Astrocyte (in vitro differentiated cells and primary cell): Measurements from ENCODE around the gene EGFL7. TPM values are rescaled to one million over a fixed set of nuclear protein-coding genes. Genes with fewer than 3 reads are reported as not detected.

Source experiments
- DNase-seq: peaks from one replicate; pipeline ENCODE4 v3.0.0-alpha.2; 2010; ENCODE audit warnings: low read depth
- FAIRE-seq: peaks from 2 replicates; lab custom pipeline; 2011; peaks lifted over from hg19 to GRCh38; lab: Jason Lieb, UNC
- H2AFZ ChIP-seq: 2 replicates; pipeline ENCODE4 v1.6.0; 2012; ENCODE audit warnings: low read depth, low read length, inconsistent platforms
- H3K27ac ChIP-seq: 2 replicates; pipeline ENCODE4 v1.5.1; 2011; ENCODE audit warnings: low read depth, low read length, inconsistent platforms
- H3K27me3 ChIP-seq: 2 replicates; pipeline ENCODE4 v1.6.0; 2011; ENCODE audit warnings: low read length, inconsistent platforms; ENCODE audit not compliant: insufficient read depth
- H3K36me3 ChIP-seq: 2 replicates; pipeline ENCODE4 v1.5.1; 2011; ENCODE audit warnings: low read length, inconsistent platforms; ENCODE audit not compliant: insufficient read depth
- H3K4me1 ChIP-seq: 2 replicates; pipeline ENCODE4 v1.5.1; 2011; ENCODE audit warnings: low read length, inconsistent platforms; ENCODE audit not compliant: insufficient read depth
- H3K4me2 ChIP-seq: 2 replicates; pipeline ENCODE4 v1.6.0; 2012; ENCODE audit warnings: low read length, inconsistent platforms
- H3K4me3 ChIP-seq: 2 replicates; pipeline ENCODE4 v1.5.1; 2011; ENCODE audit warnings: low read depth, mild to moderate bottlenecking, low read length, inconsistent platforms; ENCODE audit not compliant: insufficient read depth
- H3K79me2 ChIP-seq: 2 replicates; pipeline ENCODE4 v1.6.0; 2012; ENCODE audit warnings: mild to moderate bottlenecking, low read length, inconsistent platforms; ENCODE audit not compliant: insufficient read depth
- H3K9ac ChIP-seq: 2 replicates; pipeline ENCODE4 v1.6.0; 2012; ENCODE audit warnings: mild to moderate bottlenecking, low read length, inconsistent platforms
- H3K9me3 ChIP-seq: 2 replicates; pipeline ENCODE4 v1.5.1; 2012; ENCODE audit warnings: low read depth, mild to moderate bottlenecking, low read length, inconsistent platforms; ENCODE audit not compliant: insufficient read depth
- H4K20me1 ChIP-seq: 2 replicates; pipeline ENCODE4 v1.6.0; 2012; ENCODE audit warnings: low read length, inconsistent platforms; ENCODE audit not compliant: insufficient read depth
- H3K27ac Mint-ChIP-seq: one replicate; pipeline ENCODE4 v1.8.0; 2021; ENCODE audit warnings: mild to moderate bottlenecking, mixed read lengths; ENCODE audit not compliant: unreplicated experiment
- H3K27me3 Mint-ChIP-seq: one replicate; pipeline ENCODE4 v1.8.0; 2021; ENCODE audit warnings: low read depth, mixed read lengths; ENCODE audit not compliant: unreplicated experiment
- H3K36me3 Mint-ChIP-seq: one replicate; pipeline ENCODE4 v1.8.0; 2021; ENCODE audit warnings: low read depth, mixed read lengths; ENCODE audit not compliant: unreplicated experiment
- H3K4me1 Mint-ChIP-seq: one replicate; pipeline ENCODE4 v1.8.0; 2021; ENCODE audit warnings: low read depth, mixed read lengths; ENCODE audit not compliant: unreplicated experiment
- H3K4me3 Mint-ChIP-seq: one replicate; pipeline ENCODE4 v1.8.0; 2021; ENCODE audit warnings: mild to moderate bottlenecking, moderate library complexity, mixed read lengths; ENCODE audit not compliant: unreplicated experiment
- H3K9me3 Mint-ChIP-seq: one replicate; pipeline ENCODE4 v1.8.0; 2021; ENCODE audit warnings: mild to moderate bottlenecking, mixed read lengths; ENCODE audit not compliant: unreplicated experiment
- CTCF ChIP-seq: IDR thresholded peaks from 2 replicates; pipeline ENCODE4 v1.5.1; 2011; ENCODE audit warnings: low read depth, mild to moderate bottlenecking, inconsistent platforms, low read length, moderate library complexity; ENCODE audit not compliant: insufficient read depth
- EZH2 ChIP-seq: IDR thresholded peaks from 2 replicates; pipeline ENCODE4 v1.6.1; 2012; ENCODE audit warnings: mild to moderate bottlenecking, low read length, inconsistent platforms; ENCODE audit not compliant: insufficient read depth
- total RNA-seq: library from RNA; stranded (reverse); gene quantifications from 2 replicates; pipeline ENCODE4 v1.2.1, GENCODE V29; 2021

EGFL7 gene
- total RNA-seq, 1 donor from 2014 or later = 12.3 TPM

DNA sequence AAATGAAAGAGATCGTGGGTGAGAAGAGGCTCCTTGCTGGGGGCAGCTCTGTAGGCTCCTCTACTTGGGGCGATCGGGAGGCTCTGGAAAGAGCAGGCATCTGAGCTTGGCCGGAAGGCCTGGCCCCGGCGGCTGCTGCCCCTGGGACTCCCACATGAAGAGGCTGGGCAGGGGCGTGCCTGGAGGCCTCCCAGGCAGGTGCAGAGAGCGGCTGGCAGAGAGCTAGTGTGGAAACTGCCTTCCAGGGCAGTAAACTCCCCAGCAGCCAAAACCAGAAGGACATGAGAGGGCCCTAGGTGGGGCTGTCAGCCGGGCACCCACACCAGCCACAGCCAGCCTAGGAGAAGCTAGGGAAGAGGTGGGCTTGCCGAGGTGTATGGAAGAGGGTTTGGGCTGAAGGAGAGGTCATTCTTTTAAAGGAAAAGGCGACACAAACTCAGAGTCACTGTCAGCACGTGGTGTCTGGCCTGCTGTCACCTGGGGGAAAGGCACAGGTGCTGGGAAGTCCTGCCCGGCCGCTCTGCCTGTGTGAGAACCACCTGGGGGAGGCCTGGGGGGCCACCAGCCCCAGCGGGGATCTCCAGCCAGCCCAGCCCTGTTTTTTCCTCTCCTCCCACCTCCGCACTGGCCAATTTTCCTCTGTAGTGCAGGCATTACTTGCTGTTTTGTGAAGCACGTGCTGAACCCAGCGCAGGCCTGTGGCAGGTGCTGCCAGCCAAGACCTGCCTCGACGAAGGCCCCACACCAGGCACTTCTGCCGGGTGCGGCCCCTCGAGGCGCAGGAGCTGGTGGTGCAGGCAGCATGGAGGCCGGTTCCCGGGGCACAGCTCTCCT is 44.8 kb upstream of the EGFL7 start:
- H3K4me3 Mint-ChIP-seq = no peak overlapping the region
- no peak overlapping the region for H3K27ac ChIP-seq
- no peaks in the 10 kb centered on the region for H3K36me3 Mint-ChIP-seq
- peaks cover 5% of the 10 kb centered on the region for H3K27me3 Mint-ChIP-seq
- H3K9me3 ChIP-seq = no peaks in the 10 kb centered on the region
- H3K4me2 ChIP-seq = no peak overlapping the region
- TF ChIP-seq EZH2 = no peak
- no peak for TF ChIP-seq CTCF
- H2AFZ ChIP-seq = no peak overlapping the region
- no peak overlapping the region for H3K27ac Mint-ChIP-seq
- no peaks in the 10 kb centered on the region for H3K79me2 ChIP-seq
- no peaks in the 10 kb centered on the region for H3K9me3 Mint-ChIP-seq
- FAIRE-seq (no peak), DNase-seq (no peak)
- no peaks in the 10 kb centered on the region for H4K20me1 ChIP-seq
- no peaks in the 10 kb centered on the region for H3K27me3 ChIP-seq
- H3K4me3 ChIP-seq = no peak overlapping the region
- H3K4me1 ChIP-seq = peaks cover 22% of the 10 kb centered on the region
- peaks cover 10% of the 10 kb centered on the region for H3K4me1 Mint-ChIP-seq
- H3K9ac ChIP-seq = no peak overlapping the region
- no peaks in the 10 kb centered on the region for H3K36me3 ChIP-seq

DNA sequence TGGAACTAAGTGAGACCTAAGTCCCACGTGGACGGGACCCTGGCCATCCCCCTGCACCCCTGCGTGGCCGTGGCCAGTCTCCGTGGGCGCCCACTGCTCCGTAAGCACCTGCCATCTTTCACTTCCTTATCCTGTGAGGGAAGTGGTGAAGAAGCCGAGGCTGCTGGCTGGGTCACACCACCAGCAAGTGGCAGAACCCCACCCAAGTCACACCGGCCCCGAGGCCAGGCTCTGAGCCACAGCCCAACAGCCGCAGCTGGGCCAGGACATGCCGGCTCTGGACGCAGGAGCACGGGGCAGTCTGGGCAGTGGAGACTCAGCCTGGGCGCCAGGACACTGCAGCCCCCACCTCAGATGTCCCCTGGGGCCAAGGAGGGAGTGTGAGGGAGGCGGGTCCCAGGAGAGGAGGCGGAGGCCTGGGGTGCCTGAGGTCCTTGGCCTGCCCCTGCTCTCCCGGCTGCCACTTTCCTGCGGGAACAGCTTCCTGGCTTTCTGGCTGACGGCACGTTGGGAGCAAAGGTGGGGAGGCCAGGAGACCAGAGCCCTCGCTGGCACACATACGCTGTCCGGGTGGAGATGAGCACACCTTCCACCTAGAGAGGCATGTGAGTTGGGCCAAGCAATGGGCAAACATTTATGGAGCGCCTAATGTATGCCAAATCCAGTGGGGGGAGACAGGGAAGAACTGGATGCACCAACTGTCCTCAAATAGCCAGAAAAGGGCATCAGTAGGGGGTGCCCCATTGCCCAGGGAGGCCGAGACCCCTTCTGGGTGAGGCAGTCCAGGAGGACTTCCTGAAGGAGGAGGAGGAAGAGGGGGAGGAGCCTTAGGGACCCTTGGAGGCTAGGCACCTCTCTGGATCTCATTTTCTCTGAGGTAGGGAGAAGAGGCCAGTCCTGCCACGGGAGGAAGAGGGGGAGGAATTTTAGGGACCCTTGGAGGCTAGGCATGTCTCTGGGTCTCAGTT is 43.9 kb upstream of the EGFL7 start:
- Mint-ChIP-seq H3K27ac (no peak overlapping the region), H3K9me3 (no peaks in the 10 kb centered on the region), H3K4me3 (no peak overlapping the region), H3K36me3 (no peaks in the 10 kb centered on the region), H3K27me3 (peaks cover 7% of the 10 kb centered on the region), H3K4me1 (peaks cover 10% of the 10 kb centered on the region)
- no peaks in the 10 kb centered on the region for H3K27me3 ChIP-seq
- DNase-seq (no peak), FAIRE-seq (no peak)
- H3K9me3 ChIP-seq = no peaks in the 10 kb centered on the region
- TF ChIP-seq EZH2 = no peak
- TF ChIP-seq CTCF = no peak
- H3K27ac ChIP-seq = no peak overlapping the region
- H3K4me3 ChIP-seq = no peak overlapping the region
- no peak overlapping the region for H3K9ac ChIP-seq
- no peaks in the 10 kb centered on the region for H3K36me3 ChIP-seq
- no peaks in the 10 kb centered on the region for H3K79me2 ChIP-seq
- no peak overlapping the region for H2AFZ ChIP-seq
- H3K4me2 ChIP-seq = no peak overlapping the region
- H3K4me1 ChIP-seq = peaks cover 17% of the 10 kb centered on the region
- H4K20me1 ChIP-seq = no peaks in the 10 kb centered on the region
